Lung (tissue), 12 donors: Measurements from ENCODE around the gene UBASH3B. TPM values are rescaled to one million over a fixed set of nuclear protein-coding genes. Genes with fewer than 3 reads are reported as not detected.

ENCODE experiments used
- ATAC-seq: fragments of 200-7000 bp; cut with Tn5 transposase; one replicate; pipeline ENCODE4 v1.9.1; 2020; ENCODE audit warnings: moderate number of reproducible peaks; ENCODE audit not compliant: insufficient read depth, low FRiP score
- DNase-seq, 3 donors: peaks; one replicate each; pipeline ENCODE4 v3.0.0-alpha.2; 2013 to 2017
- H3K27ac ChIP-seq, 2 donors: one replicate each; pipeline ENCODE4 v1.5.1; 2013; ENCODE audit warnings: mild to moderate bottlenecking in 2 of 2, moderate library complexity in 2 of 2, control low read depth in 1 of 2, inconsistent platforms in 1 of 2, low read depth in 1 of 2, low read length in 1 of 2
- H3K27me3 ChIP-seq, 3 donors: one replicate each; pipeline ENCODE4 v1.5.1; 2013; ENCODE audit warnings: low read length in 2 of 3; ENCODE audit not compliant: control insufficient read depth in 3 of 3, insufficient read depth in 3 of 3
- H3K36me3 ChIP-seq, 4 donors: one replicate each; pipeline ENCODE4 v1.5.1; 2013; ENCODE audit warnings: low read length in 4 of 4, mild to moderate bottlenecking in 1 of 4, moderate library complexity in 1 of 4; ENCODE audit not compliant: control insufficient read depth in 4 of 4, insufficient read depth in 4 of 4
- H3K4me1 ChIP-seq, 5 donors: one replicate each; pipeline ENCODE4 v1.5.1; 2013; ENCODE audit warnings: low read length in 5 of 5, mild to moderate bottlenecking in 2 of 5, moderate library complexity in 1 of 5; ENCODE audit not compliant: control insufficient read depth in 5 of 5, insufficient read depth in 5 of 5
- H3K4me3 ChIP-seq: one replicate; pipeline ENCODE4 v1.5.1; 2013; ENCODE audit warnings: mild to moderate bottlenecking, control low read depth, moderate library complexity
- H3K9ac ChIP-seq, 2 donors: one replicate each; pipeline ENCODE4 v1.5.1; 2013; ENCODE audit warnings: low read length in 2 of 2, control low read depth in 1 of 2; ENCODE audit not compliant: insufficient read depth in 1 of 2
- H3K9me3 ChIP-seq, 4 donors: one replicate each; pipeline ENCODE4 v1.5.1; 2013; ENCODE audit warnings: low read length in 3 of 4, mild to moderate bottlenecking in 1 of 4, moderate library complexity in 1 of 4; ENCODE audit not compliant: control insufficient read depth in 4 of 4, insufficient read depth in 3 of 4
- CTCF ChIP-seq: IDR thresholded peaks from 2 replicates; pipeline ENCODE4 v1.5.1; 2012; ENCODE audit warnings: mild to moderate bottlenecking; ENCODE audit errors: control extremely low read depth, extremely low read depth
- WGBS, 2 donors: extraction: QIAGEN DNeasy Blood & Tissue Kit; methylation state at CpG; one replicate each; pipeline ENCODE4 v1.1.7; 2013; 5-methylcytosine and 5-hydroxymethylcytosine counted together
- polyA plus RNA-seq, 2 donors: library from polyadenylated mRNA; stranded (reverse); fragments of 200-250 nt; gene quantifications; one replicate each; pipeline ENCODE4 v1.2.1, GENCODE V29; 2013
- total RNA-seq, 2 donors: library from RNA; depleted of rRNA in 1 of 2; stranded (reverse); fragments of >200 nt in 1 of 2; gene quantifications; one replicate each; pipeline ENCODE4 v1.2.1, GENCODE V29; 2014 to 2021
- donor health status: control.
- donor health status: control.
- donor health status: Bipolar disorder and iron deficiency.
- donor health status: healthy.
- donor health status: DM: yes; HTN: yes; CAD: no.

Gene UBASH3B
- total and polyA plus RNA-seq, 4 donors: 5.8 to 51.2 (median 12.4) TPM

- no peak for ATAC-seq
- WGBS, 2 donors: 85 to 94% methylated on average over 4 of the region's 4 CpGs
Measured at GRCh38 chr11:122707111-122707510, 51.6 kb downstream of the UBASH3B start.

GRCh38 chr11:122707901-122708300 is 52.4 kb downstream of the UBASH3B start:
- H3K27ac ChIP-seq: no peak overlapping the region
- no peaks in the 10 kb centered on the region for H3K9me3 ChIP-seq
- ATAC-seq (no peak), DNase-seq (no peak)
- H3K36me3 ChIP-seq: no peaks in the 10 kb centered on the region
- no peaks in the 10 kb centered on the region for H3K27me3 ChIP-seq
- H3K4me1 ChIP-seq: peaks cover 0 to 3% (median 0%) of the 10 kb centered on the region in 5 donors
- no peak for TF ChIP-seq CTCF
- 71 to 87% methylated on average over 4 of the region's 4 CpGs for WGBS, 2 donors
- no peak overlapping the region for H3K9ac ChIP-seq
- no peak overlapping the region for H3K4me3 ChIP-seq

More at GRCh38 chr11:122707111-122707510, 51.6 kb downstream of the UBASH3B start:
- no peak for TF ChIP-seq CTCF
- Histone ChIP-seq H3K4me1 (peaks cover 0 to under 1% (median 0%) of the 10 kb centered on the region in 5 donors), H3K9me3 (no peaks in the 10 kb centered on the region), H3K36me3 (no peaks in the 10 kb centered on the region), H3K4me3 (no peak overlapping the region), H3K27me3 (no peaks in the 10 kb centered on the region), H3K9ac (no peak overlapping the region), H3K27ac (no peak overlapping the region)
- no peak for DNase-seq

GRCh38 chr11:122709039-122709760 is 53.7 kb downstream of the UBASH3B start:
- no peak for TF ChIP-seq CTCF
- DNase-seq (no peak), ATAC-seq (no peak)
- H3K27me3 ChIP-seq: no peaks in the 10 kb centered on the region
- peaks cover 0 to 3% (median 0%) of the 10 kb centered on the region in 5 donors for H3K4me1 ChIP-seq
- H3K36me3 ChIP-seq: no peaks in the 10 kb centered on the region
- no peaks in the 10 kb centered on the region for H3K9me3 ChIP-seq
- H3K4me3 ChIP-seq: no peak overlapping the region
- H3K9ac ChIP-seq: no peak overlapping the region
- WGBS, 2 donors: 76 to 80% methylated on average over 7 of the region's 7 CpGs
- no peak overlapping the region for H3K27ac ChIP-seq

- Histone ChIP-seq H3K9ac (no peak overlapping the region), H3K27me3 (no peaks in the 10 kb centered on the region), H3K36me3 (no peaks in the 10 kb centered on the region), H3K27ac (no peak overlapping the region), H3K9me3 (no peaks in the 10 kb centered on the region), H3K4me1 (peaks cover 0 to 6% (median 3%) of the 10 kb centered on the region in 5 donors), H3K4me3 (no peak overlapping the region)
- ATAC-seq (no peak), DNase-seq (no peak)
- 84 to 85% methylated on average over 9 of the region's 9 CpGs for WGBS, 2 donors
- TF ChIP-seq CTCF: no peak
Measured at GRCh38 chr11:122711362-122711761, 55.8 kb downstream of the UBASH3B start.
